Kidney tubule cell (primary cell): ENCODE results near the gene PRELID2.

Source experiments
- DNase-seq: peaks from one replicate; pipeline ENCODE4 v3.0.0-alpha.2; 2018; ENCODE audit warnings: low spot score

PRELID2 gene

DNA sequence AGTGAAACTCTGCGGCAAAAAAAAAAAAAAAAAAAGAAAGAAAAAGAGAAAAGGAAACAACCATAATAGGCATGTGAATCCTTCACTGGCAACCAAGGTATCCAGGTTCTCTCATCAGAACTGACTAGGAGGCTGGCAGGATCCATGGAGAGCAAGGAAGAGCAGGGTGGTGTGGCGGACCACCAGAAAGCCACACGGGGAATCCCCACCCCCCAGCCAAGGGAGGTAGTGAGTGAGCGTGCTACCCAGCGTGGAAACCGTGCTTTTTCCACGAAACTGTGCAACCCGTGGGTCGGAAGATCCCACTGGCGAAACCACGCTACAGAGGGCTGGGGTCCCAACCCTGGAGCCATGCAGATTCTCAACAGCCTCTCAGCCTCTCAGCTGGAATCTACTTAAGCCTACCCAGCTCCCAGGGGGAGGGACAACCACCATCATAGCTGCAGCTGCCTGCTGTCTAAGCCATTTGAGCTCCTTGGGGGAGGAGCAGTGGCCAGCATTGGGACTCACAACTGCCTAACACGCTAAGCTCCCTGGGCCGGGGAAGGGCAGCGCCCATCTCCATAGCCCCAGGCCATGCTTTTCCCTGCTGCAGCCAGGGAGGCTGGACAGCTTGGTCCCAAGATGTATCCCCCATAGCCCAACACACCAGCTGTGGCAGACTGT lies 91.6 kb downstream of the PRELID2 start:
- DNase-seq: no peak

DNA sequence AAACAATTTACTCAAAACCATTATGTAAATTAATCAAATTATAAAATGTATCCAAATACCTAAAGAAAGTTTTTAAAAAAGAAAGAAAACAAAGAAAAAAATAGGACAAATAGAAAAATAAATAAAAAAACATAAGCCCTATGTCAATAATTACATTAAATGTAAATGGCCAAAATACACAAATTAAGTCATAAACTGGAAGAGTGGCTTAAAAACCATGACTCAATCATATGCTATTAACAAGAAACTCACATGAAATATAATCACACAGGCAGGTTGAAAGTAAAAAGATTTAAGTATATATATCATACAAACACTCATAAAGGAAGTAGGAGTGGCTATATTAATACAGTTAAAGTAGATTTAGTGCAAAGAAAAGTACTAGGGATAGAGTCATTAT lies 95.3 kb downstream of the PRELID2 start:
- no peak for DNase-seq

- no peak for DNase-seq
Observed at GRCh38 chr5:145738227-145738626, 96.9 kb downstream of the PRELID2 start.

- no peak for DNase-seq
Observed at GRCh38 chr5:145737578-145737977, 97.6 kb downstream of the PRELID2 start.

- peak; percentile 11 for DNase-seq
Observed at GRCh38 chr5:145729956-145730355, 105.2 kb downstream of the PRELID2 start.

GRCh38 chr5:145723516-145723915 lies 111.6 kb downstream of the PRELID2 start:
- DNase-seq: no peak

DNA sequence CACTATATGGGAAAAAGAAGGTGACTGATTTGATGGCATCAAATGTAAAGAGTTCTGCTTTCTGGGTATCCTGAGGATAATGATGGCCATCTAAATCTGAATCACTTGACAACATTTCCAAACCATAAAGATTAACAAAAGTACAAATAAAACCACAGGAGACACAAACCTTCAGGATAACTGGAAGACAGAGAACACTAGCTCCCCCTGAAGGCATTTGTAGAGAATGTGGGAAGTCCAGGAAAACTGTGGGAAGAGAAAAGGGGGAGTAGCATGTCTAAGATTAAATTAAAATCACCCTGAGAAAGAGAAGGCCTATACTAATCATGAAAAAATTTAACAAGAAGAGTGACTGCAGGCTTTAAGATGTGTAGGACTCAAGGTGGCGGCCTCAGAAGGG lies 116.2 kb downstream of the PRELID2 start:
- peak; percentile 35 for DNase-seq

DNA sequence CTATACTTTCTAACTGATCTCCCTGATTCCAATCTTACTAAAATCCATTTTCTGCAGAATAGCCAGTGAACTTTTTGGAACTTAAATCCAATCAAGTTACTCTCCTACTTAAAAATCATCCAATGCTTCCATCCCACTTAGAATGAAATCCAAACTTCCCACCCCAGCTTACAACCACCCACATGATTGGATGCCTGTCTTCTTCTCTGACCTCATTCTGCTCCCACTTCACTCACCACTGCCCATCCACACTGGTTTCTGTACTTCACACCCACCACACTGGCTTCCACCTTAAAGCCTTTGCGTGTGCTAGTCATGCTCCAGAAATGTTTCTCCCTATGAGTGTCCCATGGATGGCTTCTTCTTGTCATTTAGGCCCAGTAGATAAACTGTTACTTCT lies 119.7 kb downstream of the PRELID2 start:
- DNase-seq: no peak

DNA sequence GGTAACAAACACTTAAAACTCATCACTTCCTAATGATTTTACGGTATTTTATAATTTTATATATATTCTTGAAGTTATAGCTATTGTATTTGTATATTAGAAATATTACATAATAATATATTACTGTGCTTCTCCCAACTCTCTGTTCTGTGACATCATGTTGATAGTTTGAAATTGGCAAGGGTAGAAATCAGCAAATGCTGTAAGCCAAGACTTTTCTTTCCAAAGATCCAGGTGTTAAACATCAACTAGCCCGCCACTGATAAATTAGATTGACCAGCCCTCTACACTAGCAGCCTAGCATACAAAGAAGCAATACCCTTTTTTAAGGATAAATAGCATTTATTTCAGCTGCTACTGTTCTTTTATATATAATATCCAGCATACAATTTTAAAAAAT lies 122.9 kb downstream of the PRELID2 start:
- no peak for DNase-seq

GRCh38 chr5:145711417-145711816 lies 123.7 kb downstream of the PRELID2 start:
- DNase-seq: no peak
